HepG2 (cell line): Measurements from ENCODE around the gene SNX22. TPM values are rescaled to one million over a fixed set of nuclear protein-coding genes. Genes with fewer than 3 reads are reported as not detected.

Experiments used
- AHR ChIP-seq: IDR thresholded peaks from 2 replicates; pipeline ENCODE4 v1.6.1; 2018; ENCODE audit warnings: missing genetic modification reagents, missing compliant biosample characterization
- E2F1 ChIP-seq: sonication (generic); formaldehyde crosslinking; IDR thresholded peaks from 2 replicates; pipeline ENCODE4 v1.5.0; 2020; ENCODE audit warnings: missing genetic modification reagents
- GPBP1L1 ChIP-seq: sonication (generic); formaldehyde crosslinking; IDR thresholded peaks from 2 replicates; pipeline ENCODE4 v1.5.0; 2020; ENCODE audit warnings: mild to moderate bottlenecking, missing genetic modification reagents
- KLF16 ChIP-seq, 2 experiments: sonication (generic) in 1 of 2; formaldehyde crosslinking in 1 of 2; IDR thresholded peaks; 2 replicates each; pipeline versions ENCODE4 v1.6.1 to v1.8.0; 2016 to 2023; ENCODE audit warnings: missing genetic modification reagents in 2 of 2, missing compliant biosample characterization in 1 of 2
- LCORL ChIP-seq, 2 experiments: fragments of 450-650 bp in 1 of 2; sonication (generic) in 1 of 2; formaldehyde crosslinking in 1 of 2; IDR thresholded peaks; 2 replicates each; pipeline versions ENCODE4 v1.5.0 to v1.6.1; 2017 to 2020; ENCODE audit warnings: antibody characterized with exemption in 1 of 2, missing genetic modification reagents in 1 of 2
- MZF1 ChIP-seq: sonication (generic); formaldehyde crosslinking; IDR thresholded peaks from 2 replicates; pipeline ENCODE4 v1.8.1; 2023; ENCODE audit warnings: mild to moderate bottlenecking, missing genetic modification reagents, borderline replicate concordance
- NFIC ChIP-seq: IDR thresholded peaks from 2 replicates; pipeline ENCODE4 v1.6.1; 2012; ENCODE audit warnings: mild to moderate bottlenecking, low read length, inconsistent platforms
- NPAS2 ChIP-seq: sonication (generic); formaldehyde crosslinking; IDR thresholded peaks from 2 replicates; pipeline ENCODE4 v1.8.0; 2022; ENCODE audit warnings: mild to moderate bottlenecking, missing genetic modification reagents, borderline replicate concordance
- PHF5A ChIP-seq: IDR thresholded peaks from one replicate; pipeline ENCODE4 v1.6.1; 2018; ENCODE audit warnings: low read depth, missing genetic modification reagents; ENCODE audit not compliant: unreplicated experiment
- SPEN ChIP-seq: sonication (generic); formaldehyde crosslinking; IDR thresholded peaks from 2 replicates; pipeline ENCODE4 v1.5.1; 2020; ENCODE audit warnings: low read depth, mild to moderate bottlenecking, missing genetic modification reagents
- TRIM22 ChIP-seq: fragments of 450-650 bp; IDR thresholded peaks from 2 replicates; pipeline ENCODE4 v1.6.1; 2017
- UBTF ChIP-seq: sonication (generic); formaldehyde crosslinking; IDR thresholded peaks from 2 replicates; pipeline ENCODE4 v1.4.0; 2020; ENCODE audit warnings: mild to moderate bottlenecking, missing genetic modification reagents
- XRCC5 ChIP-seq: fragments of 200-400 bp; formaldehyde crosslinking; optimal IDR thresholded peaks from 2 replicates; pipeline ENCODE3; 2017; ENCODE audit warnings: mild to moderate bottlenecking, low read length
- ZFP91 ChIP-seq: sonication (generic); formaldehyde crosslinking; IDR thresholded peaks from 2 replicates; pipeline ENCODE4 v1.9.0; 2022; ENCODE audit warnings: missing genetic modification reagents, mild to moderate bottlenecking, borderline replicate concordance
- ZNF326 ChIP-seq: sonication (generic); formaldehyde crosslinking; IDR thresholded peaks from 2 replicates; pipeline ENCODE4 v1.4.0; 2020; ENCODE audit warnings: missing genetic modification reagents, borderline replicate concordance
- ZNF33A ChIP-seq: sonication (generic); formaldehyde crosslinking; IDR thresholded peaks from 2 replicates; pipeline ENCODE4 v1.5.1; 2020; ENCODE audit warnings: missing genetic modification reagents, mild to moderate bottlenecking, moderate library complexity, borderline replicate concordance
- ZNF710 ChIP-seq: sonication (generic); formaldehyde crosslinking; IDR thresholded peaks from 2 replicates; pipeline ENCODE4 v1.5.0; 2020; ENCODE audit warnings: mild to moderate bottlenecking, missing genetic modification reagents, borderline replicate concordance
- ZNF75D ChIP-seq: sonication (generic); formaldehyde crosslinking; IDR thresholded peaks from 2 replicates; pipeline ENCODE4 v1.8.1; 2023; ENCODE audit warnings: missing genetic modification reagents, mild to moderate bottlenecking, borderline replicate concordance
- polyA plus RNA-seq, 8 experiments: library from polyadenylated mRNA; depleted of rRNA in 3 of 8; stranded (reverse) in 7 of 8; unstranded in 1 of 8; fragments of >200 nt; fragmentation: Illumina TruSeq in 4 of 8; extraction: Trizol in 4 of 8; gene quantifications; 2 replicates each; pipeline versions ENCODE4 v1.2.1 to v1.2.3, GENCODE V29; 2011 to 2016; ENCODE audit warnings: low read depth in 4 of 8, missing spikeins in 1 of 8, mixed read lengths in 1 of 8; ENCODE audit not compliant: insufficient read depth in 1 of 8
- total RNA-seq, 5 experiments: library from RNA; depleted of rRNA; stranded (reverse); fragments of >200 nt; fragmentation: Illumina TruSeq; extraction: Trizol; gene quantifications; 2 replicates each; pipeline ENCODE4 v1.2.3, GENCODE V29; 2016; ENCODE audit warnings: low read depth in 1 of 5

The SNX22 gene
- total and polyA plus RNA-seq, 2 of the 13 experiments (the other 11 are each of a cell fraction or from before 2014, with no cell fraction given), result 2.3 to 5.5 TPM

GRCh38 chr15:64151727-64152506, at the start of gene SNX22 (continued):
- TF ChIP-seq SPEN (CRISPR knock-in tag), result peak; percentile 44; the same call in 1 of the 2 replicates
- TF ChIP-seq LCORL (IDR thresholded peaks at IDR 0.05), result no peak
- TF ChIP-seq LCORL (CRISPR knock-in tag; IDR thresholded peaks at IDR 0.05), result no peak
- TF ChIP-seq ZNF710 (CRISPR knock-in tag), result peak; percentile 51; the same call in 1 of the 2 replicates
- TF ChIP-seq NFIC, result no peak
- TF ChIP-seq TRIM22, result no peak
- no peak for TF ChIP-seq GPBP1L1 (CRISPR knock-in tag)
- TF ChIP-seq ZNF326, result no peak
- no peak for TF ChIP-seq E2F1 (CRISPR knock-in tag)
- no peak for TF ChIP-seq KLF16 (CRISPR knock-in tag; IDR thresholded peaks at IDR 0.05)
- TF ChIP-seq MZF1 (CRISPR knock-in tag), result no peak
- TF ChIP-seq XRCC5, result peak; percentile 3
- no peak for TF ChIP-seq PHF5A (CRISPR knock-in tag)
- TF ChIP-seq AHR, result no peak
- peak; percentile 54; the same call in 1 of the 2 replicates for TF ChIP-seq UBTF (CRISPR knock-in tag)
- TF ChIP-seq NPAS2 (CRISPR knock-in tag), result no peak
- TF ChIP-seq ZNF33A (CRISPR knock-in tag), result no peak
- TF ChIP-seq ZFP91, result peak; percentile 72; the same call in 1 of the 2 replicates
- no peak for TF ChIP-seq ZNF75D (CRISPR knock-in tag)
